Esophagus squamous epithelium (tissue), 5 donors: ENCODE data around the gene GAS2L2. TPM values are rescaled to one million over a fixed set of nuclear protein-coding genes. Genes with fewer than 3 reads are reported as not detected.

Experiments used
- DNase-seq: peaks from one replicate; lab custom pipeline; 2025; lab: John Stamatoyannopoulos, UW
- H3K27ac ChIP-seq, 4 donors: fragments of 200-600 bp; sonication (generic); one replicate each; pipeline ENCODE4 v1.5.1; 2016 to 2019; ENCODE audit warnings: mild to moderate bottlenecking in 1 of 4
- H3K27me3 ChIP-seq, 4 donors: fragments of 200-600 bp; sonication (generic); 1 replicate in 3 of 4; 2 replicates in 1 of 4; pipeline versions ENCODE4 v1.5.1 to v1.6.0; 2017 to 2021; ENCODE audit warnings: antibody characterized with exemption in 1 of 4
- H3K36me3 ChIP-seq, 3 donors: fragments of 200-600 bp; sonication (generic); one replicate each; pipeline ENCODE4 v1.5.1; 2016 to 2019
- H3K4me1 ChIP-seq, 3 donors: fragments of 200-600 bp; sonication (generic); one replicate each; pipeline ENCODE4 v1.5.1; 2017 to 2019
- H3K4me3 ChIP-seq, 4 donors: fragments of 200-600 bp; sonication (generic); 1 replicate in 3 of 4; 2 replicates in 1 of 4; pipeline ENCODE4 v1.5.1; 2016 to 2019; ENCODE audit warnings: mild to moderate bottlenecking in 2 of 4, moderate library complexity in 1 of 4
- H3K9me3 ChIP-seq, 3 donors: fragments of 200-600 bp; sonication (generic); one replicate each; pipeline ENCODE4 v1.5.1; 2016 to 2019
- POLR2A ChIP-seq, 4 donors: fragments of 450-650 bp; IDR thresholded peaks; one replicate each; pipeline ENCODE4 v1.6.1; 2017; ENCODE audit warnings: antibody characterized with exemption in 4 of 4, mild to moderate bottlenecking in 4 of 4, moderate library complexity in 3 of 4
- WGBS, 2 donors: methylation state at CpG; one replicate each; pipeline ENCODE4 v1.1.5; 2018; 5-methylcytosine and 5-hydroxymethylcytosine counted together
- intact Hi-C: fragments of 100-400 bp; cut with DNase I; formaldehyde crosslinking; loops from one replicate; pipeline ENCODE4 v1.15.0; 2022
- total RNA-seq, 4 donors: library from RNA; depleted of rRNA; stranded (reverse); fragments of >200 nt; gene quantifications; one replicate each; pipeline ENCODE4 v1.1.0, GENCODE V29; 2016
- TF ChIP-seq, protein P1 (sequence below), 6 experiments: fragments of 450-650 bp in 4 of 6; fragments of 200-600 bp in 2 of 6; sonication (generic) in 2 of 6; IDR thresholded peaks; one replicate each; pipeline ENCODE4 v1.5.1; 2016 to 2019; ENCODE audit warnings: antibody characterized with exemption in 6 of 6, mild to moderate bottlenecking in 4 of 6, moderate library complexity in 4 of 6
- donor health status: DM: yes; HTN: yes; CAD: no.

GAS2L2 gene
- total RNA-seq, 4 donors from 2014 or later: not detected

DNA sequence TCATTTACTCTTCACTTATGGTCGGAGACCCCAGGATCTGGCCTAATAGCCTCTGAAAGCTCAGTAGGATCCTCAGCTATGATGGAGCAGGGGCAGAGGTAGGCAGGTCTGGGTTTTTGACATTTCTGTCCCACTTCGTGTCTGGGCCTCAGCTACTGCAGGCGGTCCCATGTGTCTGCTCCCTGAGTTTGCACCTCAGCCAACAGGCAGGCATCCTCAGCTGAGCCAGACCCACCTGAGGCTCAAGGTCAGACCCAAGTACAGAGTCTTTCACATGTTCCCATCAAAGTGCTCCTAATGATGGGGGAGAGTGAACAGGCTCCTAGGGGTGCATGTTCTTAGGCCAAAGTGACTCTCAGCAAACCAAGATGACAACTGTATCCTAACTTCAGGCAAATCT is 24.5 kb downstream of the GAS2L2 start:
- WGBS, 2 donors: 86 to 91% methylated on average over 2 to 3 of the region's 3 CpGs
- TF ChIP-seq, protein P1, sequence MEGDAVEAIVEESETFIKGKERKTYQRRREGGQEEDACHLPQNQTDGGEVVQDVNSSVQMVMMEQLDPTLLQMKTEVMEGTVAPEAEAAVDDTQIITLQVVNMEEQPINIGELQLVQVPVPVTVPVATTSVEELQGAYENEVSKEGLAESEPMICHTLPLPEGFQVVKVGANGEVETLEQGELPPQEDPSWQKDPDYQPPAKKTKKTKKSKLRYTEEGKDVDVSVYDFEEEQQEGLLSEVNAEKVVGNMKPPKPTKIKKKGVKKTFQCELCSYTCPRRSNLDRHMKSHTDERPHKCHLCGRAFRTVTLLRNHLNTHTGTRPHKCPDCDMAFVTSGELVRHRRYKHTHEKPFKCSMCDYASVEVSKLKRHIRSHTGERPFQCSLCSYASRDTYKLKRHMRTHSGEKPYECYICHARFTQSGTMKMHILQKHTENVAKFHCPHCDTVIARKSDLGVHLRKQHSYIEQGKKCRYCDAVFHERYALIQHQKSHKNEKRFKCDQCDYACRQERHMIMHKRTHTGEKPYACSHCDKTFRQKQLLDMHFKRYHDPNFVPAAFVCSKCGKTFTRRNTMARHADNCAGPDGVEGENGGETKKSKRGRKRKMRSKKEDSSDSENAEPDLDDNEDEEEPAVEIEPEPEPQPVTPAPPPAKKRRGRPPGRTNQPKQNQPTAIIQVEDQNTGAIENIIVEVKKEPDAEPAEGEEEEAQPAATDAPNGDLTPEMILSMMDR (IDR thresholded peaks at IDR 0.05): no peak
- TF ChIP-seq POLR2A (IDR thresholded peaks at IDR 0.05): no peak

DNA sequence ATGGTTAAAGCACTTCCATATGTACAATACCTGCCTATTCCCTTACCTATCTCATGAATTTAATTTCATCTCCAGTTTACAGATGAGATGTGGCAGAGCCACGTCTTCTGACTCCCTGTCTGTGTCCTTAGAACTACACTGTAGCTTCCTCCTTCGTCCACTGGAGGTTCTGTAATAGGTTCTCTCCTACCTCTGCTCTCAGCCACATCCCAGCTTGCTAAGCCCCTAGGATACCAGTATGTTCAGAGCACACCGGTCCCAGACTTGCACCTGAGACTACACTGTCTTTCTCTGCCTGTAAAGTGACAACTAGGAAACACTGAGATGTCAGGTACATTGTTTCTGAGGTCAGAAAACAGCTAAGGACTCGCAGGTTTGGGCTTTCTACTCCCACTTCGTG is 25.4 kb downstream of the GAS2L2 start:
- Histone ChIP-seq H3K27me3 (peaks cover 0 to 16% (median 0%) of the 10 kb centered on the region in 4 donors), H3K4me1 (peaks cover 9 to 39% (median 16%) of the 10 kb centered on the region in 3 donors), H3K4me3 (no peak overlapping the region), H3K9me3 (no peaks in the 10 kb centered on the region), H3K36me3 (peaks cover 0 to 59% (median 15%) of the 10 kb centered on the region in 3 donors), H3K27ac (no peak overlapping the region)
- DNase-seq: no peak
- 85 to 94% methylated on average over 5 of the region's 5 CpGs for WGBS, 2 donors
- TF ChIP-seq, protein P1 (IDR thresholded peaks at IDR 0.05): no peak
- no peak for TF ChIP-seq POLR2A (IDR thresholded peaks at IDR 0.05)
- intact Hi-C loops: no loop called here

More for the DNA sequence above, 24.5 kb downstream of the GAS2L2 start:
- peaks cover 9 to 39% (median 16%) of the 10 kb centered on the region in 3 donors for H3K4me1 ChIP-seq
- peaks cover 0 to 16% (median 0%) of the 10 kb centered on the region in 4 donors for H3K27me3 ChIP-seq
- intact Hi-C loops: no loop called here
- peaks cover 0 to 50% (median 14%) of the 10 kb centered on the region in 3 donors for H3K36me3 ChIP-seq
- H3K9me3 ChIP-seq: no peaks in the 10 kb centered on the region
- no peak overlapping the region for H3K27ac ChIP-seq
- no peak for DNase-seq
- H3K4me3 ChIP-seq: no peak overlapping the region

DNA sequence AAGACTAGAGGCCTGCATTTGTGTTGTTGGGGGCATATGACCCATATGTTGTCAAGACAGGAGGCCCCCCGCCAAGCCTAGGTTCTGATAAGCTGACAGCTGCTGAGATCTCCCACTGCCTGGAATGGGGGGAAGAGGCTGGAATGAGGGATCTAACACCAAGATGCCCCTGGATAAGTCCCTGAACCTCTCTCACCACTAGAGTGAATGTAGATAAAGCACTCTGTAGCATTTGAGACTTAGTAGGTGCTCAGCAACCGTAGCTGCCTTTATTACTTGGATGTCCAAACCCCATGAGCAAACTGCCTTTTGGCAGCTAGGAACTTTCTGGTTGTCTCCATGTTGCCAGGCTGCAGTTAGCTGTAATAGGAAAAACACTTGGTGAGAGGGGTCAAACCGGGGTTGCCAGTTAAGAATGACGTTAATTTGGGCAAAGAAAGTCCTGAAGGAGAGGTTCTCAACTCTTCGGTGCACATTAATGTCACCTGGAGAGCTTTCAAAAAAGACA is 26.0 kb downstream of the GAS2L2 start:
- no peak for DNase-seq
- TF ChIP-seq POLR2A (IDR thresholded peaks at IDR 0.05): no peak
- TF ChIP-seq, protein P1 (IDR thresholded peaks at IDR 0.05): no peak
- peaks cover 0 to 66% (median 15%) of the 10 kb centered on the region in 3 donors for H3K36me3 ChIP-seq
- H3K27ac ChIP-seq: no peak overlapping the region
- H3K4me3 ChIP-seq: no peak overlapping the region
- peaks cover 9 to 33% (median 10%) of the 10 kb centered on the region in 3 donors for H3K4me1 ChIP-seq
- 72 to 92% methylated on average over 3 to 5 of the region's 5 CpGs for WGBS, 2 donors
- intact Hi-C loops: no loop called here
- H3K9me3 ChIP-seq: no peaks in the 10 kb centered on the region
- H3K27me3 ChIP-seq: peaks cover 0 to 11% (median 0%) of the 10 kb centered on the region in 4 donors

DNA sequence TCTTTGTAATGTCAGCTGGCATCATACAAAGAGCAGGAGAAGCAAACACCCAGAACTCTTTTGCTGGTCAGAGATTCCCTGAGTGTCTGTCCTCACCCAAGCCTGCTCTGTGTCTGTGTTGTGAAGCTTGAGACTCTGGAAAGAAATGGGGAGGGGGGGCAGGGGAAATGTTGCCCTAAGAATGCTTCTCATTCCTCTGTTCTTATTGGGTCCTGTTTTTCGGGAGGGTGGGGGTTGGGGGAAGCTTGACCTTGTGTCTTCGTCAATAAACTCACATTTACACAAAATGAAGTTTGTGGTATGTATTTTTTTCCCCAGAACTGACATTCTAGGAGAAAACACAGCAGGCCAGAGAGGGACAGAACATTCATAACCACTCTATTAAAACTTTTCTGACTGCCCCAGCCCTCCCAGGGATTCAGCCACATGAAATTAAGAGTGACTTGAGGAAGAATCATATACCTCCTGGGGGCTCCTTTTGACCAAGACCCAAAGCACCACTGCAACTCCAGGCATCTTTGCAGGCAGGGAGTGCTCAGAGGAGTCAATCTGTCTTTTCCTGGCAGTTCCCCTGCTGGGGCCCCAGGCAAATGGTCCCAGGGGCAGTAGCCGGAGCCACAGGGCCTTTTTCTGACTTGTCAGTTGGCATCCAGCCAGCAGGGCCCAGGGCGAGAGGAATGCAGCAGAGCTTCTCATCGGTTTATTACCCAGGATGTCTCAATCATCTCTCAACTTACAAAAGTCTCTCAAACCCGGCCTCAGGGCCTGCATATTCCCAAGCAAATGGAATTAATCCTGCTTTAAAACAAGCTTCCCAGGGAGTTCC is 26.7 kb downstream of the GAS2L2 start:
- intact Hi-C loops: no loop called here
- Histone ChIP-seq H3K9me3 (no peaks in the 10 kb centered on the region), H3K36me3 (peaks cover 0 to 72% (median 21%) of the 10 kb centered on the region in 3 donors), H3K27ac (peak overlapping the region in 2 of 4 donors; percentile 17 to 42), H3K27me3 (peaks cover 0 to 4% (median 0%) of the 10 kb centered on the region in 4 donors), H3K4me3 (no peak overlapping the region), H3K4me1 (peaks cover 4 to 27% (median 9%) of the 10 kb centered on the region in 3 donors)
- no peak for TF ChIP-seq POLR2A (IDR thresholded peaks at IDR 0.05)
- TF ChIP-seq, protein P1 (IDR thresholded peaks at IDR 0.05): no peak
- DNase-seq: no peak
- WGBS, 2 donors: 38 to 54% methylated on average over 2 to 6 of the region's 6 CpGs

DNA sequence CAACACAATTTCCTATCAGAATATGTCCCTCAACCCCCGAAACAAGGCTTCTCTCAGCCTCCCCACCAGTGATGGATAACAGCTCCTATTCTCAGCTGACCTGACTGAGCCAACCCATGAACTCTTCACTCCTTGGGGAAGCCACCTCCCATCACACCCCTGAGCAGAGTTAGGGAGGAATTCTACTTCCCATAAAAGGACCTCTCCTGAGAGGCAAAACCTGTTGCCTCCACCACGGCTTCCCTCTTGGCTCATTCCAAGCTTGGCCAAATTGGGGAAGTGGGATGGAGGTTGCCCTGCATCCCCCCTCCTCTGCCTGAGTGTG is 27.3 kb downstream of the GAS2L2 start:
- H3K36me3 ChIP-seq: peaks cover 0 to 78% (median 22%) of the 10 kb centered on the region in 3 donors
- no peak for TF ChIP-seq POLR2A (IDR thresholded peaks at IDR 0.05)
- TF ChIP-seq, protein P1 (IDR thresholded peaks at IDR 0.05): no peak
- intact Hi-C loops: no loop called here
- H3K4me1 ChIP-seq: peaks cover 0 to 21% (median 3%) of the 10 kb centered on the region in 3 donors
- no peaks in the 10 kb centered on the region for H3K27me3 ChIP-seq
- H3K9me3 ChIP-seq: no peaks in the 10 kb centered on the region
- no peak for DNase-seq
- H3K27ac ChIP-seq: peak overlapping the region in 2 of 4 donors; percentile 17 to 42
- 100% methylated on average over 1 of the region's 2 CpGs; no CpG with 5 or more reads in 1 of the 2 donors for WGBS, 2 donors
- H3K4me3 ChIP-seq: no peak overlapping the region
